NCI-H82 (cell line): Measurements from ENCODE around the gene SYT7.
A peak's percentile ranks its signal among the peaks of the same experiment; 100 is the strongest.

Source experiments
- DNase-seq: peaks from one replicate; lab custom pipeline; 2025; lab: John Stamatoyannopoulos, UW

The SYT7 gene

GRCh38 chr11:61580271-61580888 is 496 bp downstream of the SYT7 start:
- DNase-seq: no peak

GRCh38 chr11:61579676-61580270 is 1.1 kb downstream of the SYT7 start:
- DNase-seq: no peak

- peak; percentile 45 for DNase-seq
These were observed 1.8 kb downstream of the SYT7 start for GRCh38 chr11:61578819-61579675.

- DNase-seq: no peak
These were observed 3.3 kb downstream of the SYT7 start for GRCh38 chr11:61577383-61578118.

GRCh38 chr11:61575886-61576861 is 4.7 kb downstream of the SYT7 start:
- DNase-seq: no peak

- DNase-seq: peak; percentile 83
These were observed 6.3 kb downstream of the SYT7 start for GRCh38 chr11:61574611-61575010.

- DNase-seq: no peak
These were observed 8.0 kb downstream of the SYT7 start for GRCh38 chr11:61572913-61573312.

GRCh38 chr11:61571869-61572268 is 9.0 kb downstream of the SYT7 start:
- no peak for DNase-seq

GRCh38 chr11:61571337-61571736 is 9.5 kb downstream of the SYT7 start:
- no peak for DNase-seq

GRCh38 chr11:61569701-61570100 is 11.2 kb downstream of the SYT7 start:
- no peak for DNase-seq

- no peak for DNase-seq
These were observed 11.9 kb downstream of the SYT7 start for GRCh38 chr11:61569018-61569417.

- DNase-seq: peak; percentile 51
These were observed 13.4 kb downstream of the SYT7 start for GRCh38 chr11:61567286-61568061.

- DNase-seq: no peak
These were observed 15.8 kb downstream of the SYT7 start for GRCh38 chr11:61564936-61565696.

GRCh38 chr11:61560751-61561150 is 20.1 kb downstream of the SYT7 start:
- DNase-seq: no peak

- DNase-seq: no peak
These were observed 24.3 kb downstream of the SYT7 start for GRCh38 chr11:61556621-61557020.

- DNase-seq: no peak
These were observed 24.9 kb downstream of the SYT7 start for GRCh38 chr11:61555978-61556377.

- DNase-seq: peak; percentile 92
These were observed 25.6 kb downstream of the SYT7 start for GRCh38 chr11:61555051-61555969.

- DNase-seq: no peak
These were observed 26.5 kb downstream of the SYT7 start for GRCh38 chr11:61554172-61554988.
